ENCODE data around the gene FAT1.

DNA sequence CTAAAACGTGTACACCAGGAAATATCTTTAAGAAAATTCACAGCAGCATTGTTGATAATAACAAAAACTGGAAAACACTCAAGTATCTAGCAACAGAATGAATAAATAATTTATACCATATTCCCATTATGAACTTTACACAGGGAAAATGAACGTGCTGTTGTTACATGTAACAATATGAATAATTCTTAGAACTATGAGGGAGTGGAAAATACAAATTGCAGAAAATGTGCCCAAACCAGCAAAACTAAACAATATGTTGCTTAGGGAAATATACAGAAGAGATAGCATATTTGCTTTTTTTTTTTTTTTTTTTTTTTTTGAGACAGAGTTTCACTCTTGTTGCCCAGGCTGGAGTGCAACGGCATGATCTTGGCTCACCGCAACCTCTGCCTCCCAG lies 14.8 kb upstream of the FAT1 start:
- TF ChIP-seq, protein P1, sequence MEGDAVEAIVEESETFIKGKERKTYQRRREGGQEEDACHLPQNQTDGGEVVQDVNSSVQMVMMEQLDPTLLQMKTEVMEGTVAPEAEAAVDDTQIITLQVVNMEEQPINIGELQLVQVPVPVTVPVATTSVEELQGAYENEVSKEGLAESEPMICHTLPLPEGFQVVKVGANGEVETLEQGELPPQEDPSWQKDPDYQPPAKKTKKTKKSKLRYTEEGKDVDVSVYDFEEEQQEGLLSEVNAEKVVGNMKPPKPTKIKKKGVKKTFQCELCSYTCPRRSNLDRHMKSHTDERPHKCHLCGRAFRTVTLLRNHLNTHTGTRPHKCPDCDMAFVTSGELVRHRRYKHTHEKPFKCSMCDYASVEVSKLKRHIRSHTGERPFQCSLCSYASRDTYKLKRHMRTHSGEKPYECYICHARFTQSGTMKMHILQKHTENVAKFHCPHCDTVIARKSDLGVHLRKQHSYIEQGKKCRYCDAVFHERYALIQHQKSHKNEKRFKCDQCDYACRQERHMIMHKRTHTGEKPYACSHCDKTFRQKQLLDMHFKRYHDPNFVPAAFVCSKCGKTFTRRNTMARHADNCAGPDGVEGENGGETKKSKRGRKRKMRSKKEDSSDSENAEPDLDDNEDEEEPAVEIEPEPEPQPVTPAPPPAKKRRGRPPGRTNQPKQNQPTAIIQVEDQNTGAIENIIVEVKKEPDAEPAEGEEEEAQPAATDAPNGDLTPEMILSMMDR (IDR thresholded peaks at IDR 0.05): no peak
- no peak for TF ChIP-seq POLR2A (IDR thresholded peaks at IDR 0.05)

All from lower leg skin (tissue), 3 donors.